Measurements from ENCODE around the gene SETD3. TPM values are rescaled to one million over a fixed set of nuclear protein-coding genes. Genes with fewer than 3 reads are reported as not detected.

SETD3 gene
- total RNA-seq, 4 donors from 2014 or later, result 61.8 to 78.3 (median 70.1) TPM

DNA sequence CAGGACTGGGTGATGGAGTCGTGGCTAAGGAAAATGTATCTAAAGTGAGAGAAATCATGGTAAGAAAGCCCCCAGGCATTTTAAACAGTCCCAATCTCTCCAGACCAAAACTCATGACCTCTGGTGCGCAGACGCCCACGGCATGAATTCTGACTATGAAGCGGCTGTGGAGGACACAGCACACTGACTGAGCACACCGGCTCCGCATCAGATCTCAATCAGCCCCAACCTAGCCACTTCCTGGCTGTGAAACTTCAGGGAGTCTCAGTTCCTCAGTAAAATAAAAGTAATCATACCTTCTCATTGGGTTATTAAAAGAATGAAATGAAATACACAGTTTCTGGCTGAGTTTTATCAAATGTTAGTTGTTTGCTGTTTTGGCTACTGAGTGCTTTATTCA lies 38.7 kb downstream of the SETD3 start:
- TF ChIP-seq, protein P1, sequence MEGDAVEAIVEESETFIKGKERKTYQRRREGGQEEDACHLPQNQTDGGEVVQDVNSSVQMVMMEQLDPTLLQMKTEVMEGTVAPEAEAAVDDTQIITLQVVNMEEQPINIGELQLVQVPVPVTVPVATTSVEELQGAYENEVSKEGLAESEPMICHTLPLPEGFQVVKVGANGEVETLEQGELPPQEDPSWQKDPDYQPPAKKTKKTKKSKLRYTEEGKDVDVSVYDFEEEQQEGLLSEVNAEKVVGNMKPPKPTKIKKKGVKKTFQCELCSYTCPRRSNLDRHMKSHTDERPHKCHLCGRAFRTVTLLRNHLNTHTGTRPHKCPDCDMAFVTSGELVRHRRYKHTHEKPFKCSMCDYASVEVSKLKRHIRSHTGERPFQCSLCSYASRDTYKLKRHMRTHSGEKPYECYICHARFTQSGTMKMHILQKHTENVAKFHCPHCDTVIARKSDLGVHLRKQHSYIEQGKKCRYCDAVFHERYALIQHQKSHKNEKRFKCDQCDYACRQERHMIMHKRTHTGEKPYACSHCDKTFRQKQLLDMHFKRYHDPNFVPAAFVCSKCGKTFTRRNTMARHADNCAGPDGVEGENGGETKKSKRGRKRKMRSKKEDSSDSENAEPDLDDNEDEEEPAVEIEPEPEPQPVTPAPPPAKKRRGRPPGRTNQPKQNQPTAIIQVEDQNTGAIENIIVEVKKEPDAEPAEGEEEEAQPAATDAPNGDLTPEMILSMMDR (IDR thresholded peaks at IDR 0.05), result no peak
- ATAC-seq (ENCODE audit: low FRiP score) (no peak), DNase-seq (ENCODE audit: low spot score) (no peak)

DNA sequence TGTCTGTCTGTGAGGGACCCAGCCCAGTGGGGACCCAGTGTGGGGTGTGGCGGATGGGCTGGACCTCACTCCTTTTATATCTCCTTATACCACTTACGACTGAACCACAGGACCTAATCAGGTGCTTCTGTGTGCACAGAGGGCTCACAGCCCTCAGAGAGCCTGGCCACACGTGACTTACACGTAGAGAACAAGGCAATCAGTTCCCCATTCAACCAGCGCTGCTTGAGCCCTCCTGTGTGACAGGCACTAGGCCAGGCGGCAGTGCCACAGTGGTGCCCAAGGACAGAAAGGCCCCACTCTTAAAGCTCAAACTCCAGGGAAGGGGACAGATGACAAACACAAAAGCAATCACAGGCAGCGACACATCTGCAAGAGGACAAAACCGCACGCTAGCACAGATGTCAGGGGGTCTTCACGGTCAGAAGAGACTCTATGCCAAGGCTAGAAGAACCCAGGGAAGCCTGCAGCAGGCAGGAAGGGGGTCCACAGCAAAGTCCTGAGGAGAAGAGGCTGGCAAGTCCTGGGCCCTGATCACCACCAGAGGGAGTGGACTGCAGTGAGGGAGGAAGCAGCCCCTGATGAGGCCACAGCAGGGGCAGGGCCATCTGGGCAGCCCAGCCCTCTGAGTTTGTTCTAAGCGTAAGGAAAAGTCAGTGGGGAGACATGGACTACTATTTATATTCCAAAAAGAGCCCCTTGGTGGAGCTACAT lies 39.3 kb downstream of the SETD3 start:
- ATAC-seq (ENCODE audit: low FRiP score), result no peak
- TF ChIP-seq, protein P1 (IDR thresholded peaks at IDR 0.05), result no peak
- DNase-seq (ENCODE audit: low spot score), result no peak

DNA sequence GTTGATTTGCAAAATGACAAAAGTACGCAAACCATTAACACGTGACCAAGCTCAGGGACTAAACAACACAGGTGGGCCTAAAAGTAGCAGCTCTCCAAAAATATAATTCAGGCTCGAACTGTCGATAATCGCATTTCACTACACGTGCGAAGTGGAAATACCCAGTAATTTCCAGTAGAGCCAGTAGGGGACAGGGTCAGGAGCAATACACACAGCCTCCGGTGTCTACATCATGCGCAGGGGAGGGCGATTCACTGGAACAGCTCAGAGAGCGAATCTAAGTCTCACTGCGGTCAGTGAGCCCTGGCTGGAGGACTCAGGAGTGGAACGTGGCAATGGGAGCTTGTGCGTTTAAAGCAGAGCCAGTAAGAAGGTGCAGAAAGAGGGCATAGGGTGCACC lies 40.4 kb downstream of the SETD3 start:
- TF ChIP-seq, protein P1 (IDR thresholded peaks at IDR 0.05), result no peak
- ATAC-seq (ENCODE audit: low FRiP score), result no peak
- DNase-seq (ENCODE audit: low spot score), result no peak

DNA sequence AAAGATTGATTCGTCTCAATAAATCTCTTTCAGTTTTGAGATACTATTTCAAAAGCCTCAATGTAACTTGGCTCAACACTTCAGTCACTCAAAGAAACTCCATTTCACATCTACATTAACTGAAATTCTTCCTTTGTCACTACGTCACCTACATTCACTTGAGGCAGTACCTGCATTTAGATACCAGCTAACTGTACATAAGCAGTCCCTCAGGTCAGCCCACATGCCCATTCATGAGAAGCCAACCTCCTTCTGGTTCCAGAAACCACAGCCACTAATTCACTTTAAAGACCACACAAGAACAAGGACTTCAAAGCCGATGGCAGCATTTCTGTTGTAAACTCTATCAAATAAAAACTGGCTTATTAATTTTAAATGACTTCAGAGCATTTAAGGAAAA lies 43.0 kb downstream of the SETD3 start:
- TF ChIP-seq, protein P1 (IDR thresholded peaks at IDR 0.05), result no peak
- DNase-seq (ENCODE audit: low spot score), result no peak
- ATAC-seq (ENCODE audit: low FRiP score), result no peak

DNA sequence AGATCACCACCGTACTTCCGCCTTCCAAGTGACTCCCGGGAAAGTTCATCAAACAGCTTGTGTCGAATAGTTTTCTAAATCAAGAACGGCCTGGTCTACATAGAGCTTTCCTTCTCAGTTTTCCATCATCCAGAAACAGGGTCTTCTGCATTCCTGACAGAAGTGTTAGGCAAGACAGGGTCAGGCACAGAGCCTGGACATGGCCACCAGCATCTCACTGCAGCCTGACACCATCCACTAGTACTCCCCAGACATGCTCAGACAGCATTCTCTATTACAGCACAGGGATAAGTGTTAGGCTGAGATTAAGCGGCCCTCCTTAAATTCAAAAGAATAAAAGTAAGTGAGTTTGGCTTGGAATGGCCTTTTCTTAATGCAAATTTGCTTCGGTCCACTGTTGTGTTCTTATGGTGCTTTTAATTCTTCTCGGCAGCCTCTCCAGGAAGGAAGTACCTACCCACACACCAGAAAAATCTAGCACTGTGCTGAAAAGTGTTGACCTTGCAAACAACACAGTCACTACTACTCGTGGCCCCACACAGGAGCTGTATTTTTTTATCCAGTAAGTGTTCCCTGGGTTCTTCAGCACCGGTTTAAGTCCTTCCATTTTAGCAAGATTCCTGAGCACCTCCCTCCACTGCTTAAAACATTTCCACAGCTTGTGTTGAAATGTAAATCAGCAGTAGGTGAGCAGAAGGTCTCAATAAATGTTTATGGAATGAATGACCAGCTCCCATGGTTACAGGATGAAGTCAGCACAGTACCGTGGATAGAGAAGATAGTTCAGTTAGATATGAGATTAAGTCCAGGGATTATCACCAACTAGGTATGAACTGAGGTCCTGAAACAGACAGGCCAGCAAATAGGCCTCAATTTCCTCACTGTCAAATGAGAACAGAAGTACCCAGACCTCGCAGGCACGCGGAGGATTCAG lies 44.1 kb downstream of the SETD3 start:
- ATAC-seq (ENCODE audit: low FRiP score), result no peak

DNA sequence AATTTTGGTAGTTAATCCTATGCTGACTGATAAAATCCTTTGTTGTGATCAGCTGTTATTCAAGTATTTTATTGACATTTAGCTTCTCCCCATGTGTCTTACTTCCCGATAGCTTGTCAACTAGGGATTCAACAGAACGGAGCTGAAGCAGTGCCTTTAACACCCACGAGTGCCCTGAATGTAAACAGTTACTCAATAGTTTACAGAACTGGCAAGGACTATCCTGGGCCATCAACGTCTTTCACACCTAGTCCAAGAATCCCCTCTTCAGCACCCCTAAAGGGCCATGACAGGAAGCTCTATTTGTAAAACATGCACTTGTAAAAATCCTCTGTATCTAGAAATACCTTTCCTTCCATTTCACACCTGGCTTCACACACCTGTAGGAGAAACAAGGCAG lies 45.3 kb downstream of the SETD3 start:
- TF ChIP-seq, protein P1 (IDR thresholded peaks at IDR 0.05), result no peak
- DNase-seq (ENCODE audit: low spot score), result no peak
- ATAC-seq (ENCODE audit: low FRiP score), result no peak

More for the DNA sequence above, 44.1 kb downstream of the SETD3 start:
- TF ChIP-seq, protein P1 (IDR thresholded peaks at IDR 0.05), result no peak
- no peak for DNase-seq (ENCODE audit: low spot score)
